ENCODE measurements around the gene TRAF1.

The TRAF1 gene

GRCh38 chr9:120911295-120911837 lies 15.2 kb downstream of the TRAF1 start:
- H3K4me3 ChIP-seq (ENCODE audit: low read depth, low read length) = no peak overlapping the region
- no peak overlapping the region for H3K27ac ChIP-seq (ENCODE audit: low read depth, low read length)
- H4K12ac ChIP-seq (ENCODE audit: low read depth, low read length) = no peak overlapping the region
- no peaks in the 10 kb centered on the region for H3K4me1 ChIP-seq (ENCODE audit: control insufficient read depth in 1 of 2, insufficient read depth in 2 of 2, low read length in 2 of 2)
- no peaks in the 10 kb centered on the region for H3K79me2 ChIP-seq (ENCODE audit: control insufficient read depth, insufficient read depth, low read length, poor library complexity)
- no peaks in the 10 kb centered on the region for H3K79me1 ChIP-seq (ENCODE audit: low read length)
- no peak overlapping the region for H3K4me2 ChIP-seq (ENCODE audit: low read length)
- no peak for DNase-seq
- H2AK5ac ChIP-seq (ENCODE audit: low read length) = no peak overlapping the region
- WGBS (ENCODE audit: extremely low coverage, insufficient coverage, insufficient read length) = no CpG with 5 or more reads among the region's 9 CpGs
- H4K8ac ChIP-seq (ENCODE audit: low read depth, low read length) = no peak overlapping the region
- no peak overlapping the region for H3K4ac ChIP-seq (ENCODE audit: low read depth, low read length)
- no peak overlapping the region for H4K91ac ChIP-seq (ENCODE audit: low read depth, low read length)
- no peak overlapping the region for H2AFZ ChIP-seq (ENCODE audit: insufficient read depth, low read length, poor library complexity)
- peaks cover 3% of the 10 kb centered on the region for H3K9me3 ChIP-seq (ENCODE audit: insufficient read depth, low read depth, low read length)
- no peak overlapping the region for H2BK5ac ChIP-seq (ENCODE audit: low read depth, low read length, poor library complexity)
- H3K14ac ChIP-seq (ENCODE audit: low read length) = no peak overlapping the region
- H3K9ac ChIP-seq (ENCODE audit: low read length) = no peak overlapping the region
- H2BK120ac ChIP-seq (ENCODE audit: insufficient read depth, low read length, poor library complexity) = no peak overlapping the region
- H2BK12ac ChIP-seq (ENCODE audit: low read length) = no peak overlapping the region
- no peak overlapping the region for H3K18ac ChIP-seq (ENCODE audit: low read length)
- H3K27me3 ChIP-seq (ENCODE audit: insufficient read depth, low read length) = no peaks in the 10 kb centered on the region
- no peak overlapping the region for H3K23ac ChIP-seq (ENCODE audit: low read length)
- H3K36me3 ChIP-seq (ENCODE audit: control insufficient read depth in 1 of 2, insufficient read depth in 2 of 2, low read length in 2 of 2) = no peaks in the 10 kb centered on the region

- H2BK12ac ChIP-seq (ENCODE audit: low read length) = no peak overlapping the region
- H3K79me2 ChIP-seq (ENCODE audit: control insufficient read depth, insufficient read depth, low read length, poor library complexity) = no peaks in the 10 kb centered on the region
- no peak overlapping the region for H3K27ac ChIP-seq (ENCODE audit: low read depth, low read length)
- H3K9ac ChIP-seq (ENCODE audit: low read length) = no peak overlapping the region
- H3K27me3 ChIP-seq (ENCODE audit: insufficient read depth, low read length) = no peaks in the 10 kb centered on the region
- no peak overlapping the region for H4K12ac ChIP-seq (ENCODE audit: low read depth, low read length)
- H4K8ac ChIP-seq (ENCODE audit: low read depth, low read length) = no peak overlapping the region
- no peak overlapping the region for H3K4me2 ChIP-seq (ENCODE audit: low read length)
- no peaks in the 10 kb centered on the region for H3K4me1 ChIP-seq (ENCODE audit: control insufficient read depth in 1 of 2, insufficient read depth in 2 of 2, low read length in 2 of 2)
- no peaks in the 10 kb centered on the region for H3K79me1 ChIP-seq (ENCODE audit: low read length)
- no peak overlapping the region for H2AK5ac ChIP-seq (ENCODE audit: low read length)
- H3K23ac ChIP-seq (ENCODE audit: low read length) = no peak overlapping the region
- peaks cover 3% of the 10 kb centered on the region for H3K9me3 ChIP-seq (ENCODE audit: insufficient read depth, low read depth, low read length)
- H3K4ac ChIP-seq (ENCODE audit: low read depth, low read length) = no peak overlapping the region
- no peak overlapping the region for H2AFZ ChIP-seq (ENCODE audit: insufficient read depth, low read length, poor library complexity)
- H3K36me3 ChIP-seq (ENCODE audit: control insufficient read depth in 1 of 2, insufficient read depth in 2 of 2, low read length in 2 of 2) = no peaks in the 10 kb centered on the region
- DNase-seq = no peak
- no peak overlapping the region for H2BK120ac ChIP-seq (ENCODE audit: insufficient read depth, low read length, poor library complexity)
- no peak overlapping the region for H4K91ac ChIP-seq (ENCODE audit: low read depth, low read length)
- no CpG with 5 or more reads among the region's 3 CpGs for WGBS (ENCODE audit: extremely low coverage, insufficient coverage, insufficient read length)
- no peak overlapping the region for H3K4me3 ChIP-seq (ENCODE audit: low read depth, low read length)
- no peak overlapping the region for H2BK5ac ChIP-seq (ENCODE audit: low read depth, low read length, poor library complexity)
- H3K18ac ChIP-seq (ENCODE audit: low read length) = no peak overlapping the region
- H3K14ac ChIP-seq (ENCODE audit: low read length) = no peak overlapping the region
Measured at GRCh38 chr9:120910643-120911042, 16.0 kb downstream of the TRAF1 start.

GRCh38 chr9:120909904-120910303 lies 16.7 kb downstream of the TRAF1 start:
- Histone ChIP-seq H3K27ac (ENCODE audit: low read depth, low read length) (no peak overlapping the region), H3K4me3 (ENCODE audit: low read depth, low read length) (no peak overlapping the region), H4K8ac (ENCODE audit: low read depth, low read length) (no peak overlapping the region), H3K79me2 (ENCODE audit: control insufficient read depth, insufficient read depth, low read length, poor library complexity) (no peaks in the 10 kb centered on the region), H3K9ac (ENCODE audit: low read length) (no peak overlapping the region), H2BK12ac (ENCODE audit: low read length) (no peak overlapping the region), H3K4me2 (ENCODE audit: low read length) (no peak overlapping the region), H3K23ac (ENCODE audit: low read length) (no peak overlapping the region), H3K4me1 (ENCODE audit: control insufficient read depth in 1 of 2, insufficient read depth in 2 of 2, low read length in 2 of 2) (no peaks in the 10 kb centered on the region), H2BK120ac (ENCODE audit: insufficient read depth, low read length, poor library complexity) (no peak overlapping the region), H2BK5ac (ENCODE audit: low read depth, low read length, poor library complexity) (no peak overlapping the region), H3K14ac (ENCODE audit: low read length) (no peak overlapping the region), H3K4ac (ENCODE audit: low read depth, low read length) (no peak overlapping the region), H3K79me1 (ENCODE audit: low read length) (no peaks in the 10 kb centered on the region), H3K27me3 (ENCODE audit: insufficient read depth, low read length) (no peaks in the 10 kb centered on the region), H4K91ac (ENCODE audit: low read depth, low read length) (no peak overlapping the region), H3K18ac (ENCODE audit: low read length) (no peak overlapping the region), H4K12ac (ENCODE audit: low read depth, low read length) (no peak overlapping the region), H2AFZ (ENCODE audit: insufficient read depth, low read length, poor library complexity) (no peak overlapping the region), H2AK5ac (ENCODE audit: low read length) (no peak overlapping the region), H3K9me3 (ENCODE audit: insufficient read depth, low read depth, low read length) (peaks cover 3% of the 10 kb centered on the region), H3K36me3 (ENCODE audit: control insufficient read depth in 1 of 2, insufficient read depth in 2 of 2, low read length in 2 of 2) (no peaks in the 10 kb centered on the region)
- WGBS (ENCODE audit: extremely low coverage, insufficient coverage, insufficient read length) = no CpG with 5 or more reads among the region's 5 CpGs
- DNase-seq = no peak

- Histone ChIP-seq H3K79me1 (ENCODE audit: low read length) (no peaks in the 10 kb centered on the region), H2AK5ac (ENCODE audit: low read length) (no peak overlapping the region), H2BK5ac (ENCODE audit: low read depth, low read length, poor library complexity) (no peak overlapping the region), H3K9ac (ENCODE audit: low read length) (no peak overlapping the region), H3K18ac (ENCODE audit: low read length) (no peak overlapping the region), H3K4me1 (ENCODE audit: control insufficient read depth in 1 of 2, insufficient read depth in 2 of 2, low read length in 2 of 2) (no peaks in the 10 kb centered on the region), H3K27ac (ENCODE audit: low read depth, low read length) (no peak overlapping the region), H3K23ac (ENCODE audit: low read length) (no peak overlapping the region), H3K9me3 (ENCODE audit: insufficient read depth, low read depth, low read length) (peaks cover 3% of the 10 kb centered on the region), H4K91ac (ENCODE audit: low read depth, low read length) (no peak overlapping the region), H3K14ac (ENCODE audit: low read length) (no peak overlapping the region), H3K79me2 (ENCODE audit: control insufficient read depth, insufficient read depth, low read length, poor library complexity) (no peaks in the 10 kb centered on the region), H2BK12ac (ENCODE audit: low read length) (no peak overlapping the region), H3K36me3 (ENCODE audit: control insufficient read depth in 1 of 2, insufficient read depth in 2 of 2, low read length in 2 of 2) (no peaks in the 10 kb centered on the region), H4K12ac (ENCODE audit: low read depth, low read length) (no peak overlapping the region), H2BK120ac (ENCODE audit: insufficient read depth, low read length, poor library complexity) (no peak overlapping the region), H3K4me3 (ENCODE audit: low read depth, low read length) (no peak overlapping the region), H2AFZ (ENCODE audit: insufficient read depth, low read length, poor library complexity) (no peak overlapping the region), H3K4me2 (ENCODE audit: low read length) (no peak overlapping the region), H3K27me3 (ENCODE audit: insufficient read depth, low read length) (no peaks in the 10 kb centered on the region), H4K8ac (ENCODE audit: low read depth, low read length) (no peak overlapping the region), H3K4ac (ENCODE audit: low read depth, low read length) (no peak overlapping the region)
- DNase-seq = no peak
- WGBS (ENCODE audit: extremely low coverage, insufficient coverage, insufficient read length) = no CpG with 5 or more reads among the region's 11 CpGs
Measured at GRCh38 chr9:120905315-120906164, 21.1 kb downstream of the TRAF1 start.
